GM19468 (cell line): Measurements from ENCODE around the gene TGIF2.
"Not testable (repeated sequence)": the region's sequence is repeated elsewhere in the genome, so short reads cannot be mapped to it uniquely, and the experiment has no call there.

Source experiments
- ATAC-seq: cut with Tn5 transposase; IDR thresholded peaks from one replicate; pipeline ENCODE4 v1.9.1; 2021; ENCODE audit warnings: mild to moderate bottlenecking, moderate library complexity, moderate number of reproducible peaks; ENCODE audit not compliant: unreplicated experiment; ENCODE audit errors: extremely low read depth

TGIF2 gene

DNA sequence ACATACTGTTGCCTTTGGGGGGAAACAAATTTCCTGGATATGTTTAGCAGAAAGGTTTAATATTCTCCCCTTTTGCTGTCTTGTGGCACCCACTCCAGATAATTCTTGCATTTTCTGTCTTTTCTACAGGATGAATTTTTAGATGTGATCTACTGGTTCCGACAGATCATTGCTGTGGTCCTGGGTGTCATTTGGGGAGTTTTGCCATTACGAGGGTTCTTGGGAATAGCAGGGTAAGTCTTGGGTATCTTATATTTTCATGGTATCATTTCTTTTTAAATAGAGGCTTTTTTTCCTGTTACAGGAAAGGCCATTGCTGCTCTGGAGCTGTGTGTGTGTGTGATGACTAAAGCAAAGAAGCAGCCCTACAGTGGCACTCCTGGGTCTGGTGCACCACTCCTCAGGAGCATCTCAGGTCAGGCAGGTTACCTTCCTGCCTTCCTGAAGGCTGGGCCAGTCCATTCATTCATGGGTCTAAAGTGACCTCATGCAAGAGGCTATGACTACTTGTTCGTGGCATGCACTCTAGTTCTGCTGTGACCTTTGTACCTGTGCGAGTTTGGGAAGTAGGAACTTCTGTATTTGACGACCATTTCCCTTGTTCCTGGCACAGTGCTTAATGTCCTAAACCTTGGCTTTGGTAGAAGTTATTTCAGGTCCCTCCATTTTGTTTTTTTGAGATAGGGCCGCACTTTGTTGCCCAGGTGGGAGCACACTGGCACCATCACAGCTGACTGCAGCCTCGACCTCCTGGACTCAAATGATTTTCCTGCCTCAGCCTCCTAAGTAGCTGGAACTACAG is 34.4 kb downstream of the TGIF2 start:
- ATAC-seq: no peak

GRCh38 chr20:36608388-36608728 is 35.0 kb downstream of the TGIF2 start:
- not testable (repeated sequence) for ATAC-seq

- no peak for ATAC-seq
These were observed 38.2 kb downstream of the TGIF2 start for GRCh38 chr20:36611625-36612024.

- no peak for ATAC-seq
These were observed 40.6 kb downstream of the TGIF2 start for GRCh38 chr20:36613974-36614373.

DNA sequence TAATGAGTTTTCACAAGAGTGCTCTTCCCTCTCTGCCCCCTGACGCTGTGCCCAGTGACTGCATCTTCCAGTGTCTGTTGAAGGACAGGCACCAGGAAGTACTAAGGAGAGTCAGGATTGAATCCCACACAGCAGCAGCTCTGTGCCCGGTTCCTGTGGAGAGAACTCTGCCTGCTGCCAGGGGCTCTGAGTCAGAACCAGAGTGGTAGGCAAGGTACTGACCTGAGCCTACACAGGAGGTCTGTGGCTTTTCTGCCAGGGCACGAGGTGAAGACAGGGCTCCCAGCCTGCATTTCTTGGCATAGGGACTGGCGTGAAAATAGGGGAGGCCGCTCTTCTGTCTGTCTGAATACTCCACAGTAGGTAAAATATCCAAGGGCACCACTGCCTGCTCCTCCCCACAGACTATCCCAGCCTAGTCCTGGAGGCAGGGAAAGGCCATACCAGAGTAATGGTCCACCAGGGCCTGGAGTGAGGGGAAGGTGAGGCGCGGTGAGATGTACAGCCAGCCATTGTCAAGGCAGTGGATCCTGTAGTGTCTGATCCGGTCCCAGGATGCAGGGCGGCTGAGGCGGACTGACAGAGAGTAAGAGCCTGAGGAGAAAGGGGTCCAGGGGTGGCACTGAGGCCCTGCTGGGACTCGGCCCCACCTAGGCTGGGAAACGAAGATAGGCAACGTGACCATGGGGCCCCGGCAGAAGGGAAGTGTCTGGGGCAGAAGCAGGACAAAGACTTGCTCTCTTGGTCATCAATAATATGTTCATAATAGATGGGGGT is 41.6 kb downstream of the TGIF2 start:
- ATAC-seq: no peak

GRCh38 chr20:36620917-36621316 is 47.5 kb downstream of the TGIF2 start:
- ATAC-seq: no peak

DNA sequence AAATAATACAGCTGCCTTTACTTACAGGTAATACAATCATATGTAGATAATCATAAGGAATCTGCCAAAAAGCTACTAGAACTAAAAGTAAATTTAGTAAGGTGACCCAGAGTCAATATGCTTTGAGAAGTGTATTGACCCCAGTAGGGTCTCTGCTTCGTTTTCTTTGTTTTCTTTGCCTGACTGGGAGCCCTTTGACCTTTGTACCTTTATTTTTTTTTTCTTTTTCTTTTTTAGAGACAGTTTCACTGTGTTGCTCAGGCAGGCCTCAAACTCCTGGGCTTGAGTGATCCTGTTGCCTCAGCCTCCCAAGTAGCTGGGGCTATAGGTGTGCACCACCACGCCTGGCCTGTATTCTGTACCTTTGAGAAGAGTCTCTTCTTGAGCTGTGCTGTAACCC is 50.0 kb downstream of the TGIF2 start:
- no peak for ATAC-seq

DNA sequence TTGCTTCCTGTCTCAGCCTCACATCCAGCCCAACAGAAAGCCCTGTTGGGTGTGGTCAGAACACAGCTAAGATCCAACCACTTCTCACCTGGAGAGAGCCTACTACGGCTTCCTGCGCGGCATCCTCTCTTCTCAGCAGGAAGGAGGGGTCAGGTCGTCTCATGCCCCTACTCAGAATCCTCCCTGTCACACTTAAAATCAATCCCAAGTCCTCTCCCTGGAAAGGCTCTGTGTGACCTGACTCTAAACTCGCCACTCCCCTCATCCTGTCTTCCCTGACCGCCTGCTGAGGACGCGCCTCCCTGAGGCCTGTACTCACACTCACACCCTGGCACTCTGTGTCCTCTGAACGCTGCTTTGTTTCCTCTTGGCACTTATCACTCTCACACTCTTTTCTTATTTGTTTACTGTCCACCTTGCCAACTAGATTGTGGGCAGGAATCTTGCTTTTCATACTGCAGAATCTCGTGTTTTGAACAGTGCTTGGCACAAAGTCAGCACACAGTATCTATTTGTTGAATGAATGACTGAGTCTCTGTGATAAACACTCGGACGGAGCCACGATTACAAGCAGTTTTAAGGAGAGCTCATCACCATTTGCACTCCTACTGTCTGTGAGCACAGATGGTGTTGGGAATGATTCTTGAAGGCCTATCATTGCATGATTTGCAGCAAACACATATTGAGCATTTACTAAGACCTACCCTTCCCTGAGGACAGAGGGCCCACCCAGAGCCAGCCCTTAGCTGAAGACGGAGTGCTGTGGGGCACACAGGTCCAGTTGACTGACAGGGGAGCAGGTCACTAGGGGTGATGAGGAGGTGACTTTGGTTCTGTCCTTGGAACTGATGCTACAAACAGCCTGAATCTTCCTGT is 50.9 kb downstream of the TGIF2 start:
- ATAC-seq: no peak

DNA sequence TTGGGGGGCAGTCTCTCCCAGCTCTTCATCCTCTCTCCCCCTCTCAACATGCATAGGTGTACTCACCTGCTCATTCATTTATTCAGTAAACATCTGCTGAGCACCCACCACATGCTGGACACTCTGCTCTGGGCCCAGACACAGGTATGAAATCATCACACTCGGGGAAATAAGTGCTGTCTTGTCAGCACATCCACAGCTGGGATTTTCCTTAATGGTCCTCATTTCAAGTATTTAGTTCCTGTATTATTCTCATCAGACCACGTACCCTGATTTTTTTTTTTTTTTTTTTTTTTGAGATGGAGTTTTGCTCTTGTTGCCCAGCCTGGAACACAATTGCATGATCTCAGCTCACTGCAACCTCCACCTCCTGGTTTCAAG is 51.5 kb downstream of the TGIF2 start:
- no peak for ATAC-seq

- ATAC-seq: no peak
These were observed 54.7 kb downstream of the TGIF2 start for GRCh38 chr20:36628076-36628475.

- ATAC-seq: no peak
These were observed 56.6 kb downstream of the TGIF2 start for GRCh38 chr20:36629719-36630681.

- ATAC-seq: no peak
These were observed 58.2 kb downstream of the TGIF2 start for GRCh38 chr20:36631646-36632045.

DNA sequence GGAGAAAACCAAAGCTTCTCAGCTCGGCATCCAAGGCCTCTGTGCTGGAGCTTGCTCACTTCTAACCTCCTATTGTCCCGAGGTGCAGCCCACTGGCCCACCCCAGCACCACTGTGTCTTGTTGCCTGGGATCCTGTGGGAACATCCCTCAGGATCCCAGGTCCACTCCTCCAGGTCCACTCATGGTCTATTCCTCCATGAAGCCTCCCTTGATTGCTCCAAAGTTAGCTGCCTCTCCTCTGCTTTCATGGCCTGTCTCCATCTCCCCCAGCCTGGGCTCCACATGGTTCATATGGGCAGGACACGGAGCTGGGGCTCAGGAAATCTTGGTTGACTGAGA is 58.7 kb downstream of the TGIF2 start:
- ATAC-seq: no peak

DNA sequence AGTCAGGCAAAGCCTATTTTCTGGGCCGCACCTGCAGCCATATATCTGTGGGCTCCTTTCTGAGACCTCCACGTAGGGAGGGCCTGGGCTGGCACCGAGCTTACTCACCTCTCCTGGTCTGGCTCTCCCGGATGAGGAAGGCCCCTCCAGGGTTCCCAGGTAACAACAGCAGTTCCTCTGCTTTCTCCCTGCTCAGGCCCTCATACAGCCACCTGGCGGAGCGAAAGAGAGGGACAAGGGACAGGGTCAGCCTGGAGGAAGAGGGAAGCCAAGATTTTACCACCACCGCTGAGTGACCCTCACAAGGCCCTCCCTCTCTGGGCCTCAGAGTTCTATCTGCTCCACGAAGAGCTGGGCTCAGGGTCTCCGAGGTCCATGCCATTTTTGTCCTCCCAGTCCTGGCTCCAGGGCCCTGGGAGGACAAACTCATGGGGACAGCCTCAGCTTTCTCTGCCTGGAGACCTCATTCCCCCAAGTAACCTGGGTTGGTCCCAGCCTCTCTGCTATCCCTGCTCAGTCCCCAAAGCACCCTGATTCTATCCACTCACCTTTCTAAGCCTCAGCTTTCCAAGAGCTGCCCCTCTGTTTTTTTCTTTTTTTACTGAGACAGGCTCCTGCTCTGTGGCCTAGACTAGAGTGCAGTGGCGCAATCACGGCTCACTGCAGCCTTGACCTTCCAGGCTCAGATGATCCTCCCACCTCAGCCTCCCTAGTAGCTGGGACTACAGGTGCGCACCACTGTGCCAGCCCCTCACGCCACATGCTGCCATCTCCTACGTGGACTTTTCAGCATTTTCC is 59.3 kb downstream of the TGIF2 start:
- ATAC-seq: no peak

DNA sequence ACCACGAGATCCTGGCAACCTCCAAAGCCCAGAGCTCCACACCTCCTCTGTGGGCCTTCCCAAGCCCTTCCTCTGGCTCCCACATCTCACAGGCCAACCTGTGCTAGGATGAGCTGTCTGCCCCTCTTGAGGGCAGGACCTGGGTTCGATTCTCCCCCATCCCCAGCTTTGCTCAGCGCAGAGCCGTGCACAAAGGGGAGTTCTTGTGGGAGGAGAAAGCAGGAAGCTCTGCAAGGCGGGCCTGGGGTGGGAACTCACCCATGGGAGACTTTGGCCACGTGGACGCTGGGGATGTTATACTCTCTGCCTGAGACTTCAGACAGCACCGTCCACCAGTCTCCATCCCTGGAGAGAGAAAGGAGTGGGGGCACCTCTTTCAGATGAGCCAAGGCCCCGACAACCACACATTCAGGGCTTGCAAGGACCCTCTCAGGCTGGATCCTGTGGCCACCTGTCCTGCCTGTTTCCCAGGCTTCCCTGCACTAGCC is 59.9 kb downstream of the TGIF2 start:
- no peak for ATAC-seq

DNA sequence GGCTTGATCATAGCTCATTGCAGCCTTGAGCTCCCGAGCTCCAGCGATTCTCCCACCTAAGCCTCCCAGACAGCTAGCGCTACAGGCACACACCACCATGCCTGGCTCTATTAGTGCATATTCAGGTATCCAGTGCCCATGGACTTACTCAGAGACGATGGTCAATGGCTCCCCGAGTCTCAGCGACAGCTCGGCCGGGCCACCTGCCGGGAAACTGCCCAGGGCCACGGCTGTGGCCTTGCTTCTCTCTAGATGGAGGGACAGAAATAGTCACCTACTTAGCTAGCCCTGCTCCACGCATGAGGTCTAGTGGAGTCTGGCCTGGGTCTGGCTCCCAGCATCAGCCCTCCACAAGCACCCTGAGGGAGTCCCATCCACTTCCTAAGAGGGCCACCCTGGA is 60.9 kb downstream of the TGIF2 start:
- no peak for ATAC-seq

GRCh38 chr20:36638876-36639400 is 65.5 kb downstream of the TGIF2 start:
- not testable (repeated sequence) for ATAC-seq

DNA sequence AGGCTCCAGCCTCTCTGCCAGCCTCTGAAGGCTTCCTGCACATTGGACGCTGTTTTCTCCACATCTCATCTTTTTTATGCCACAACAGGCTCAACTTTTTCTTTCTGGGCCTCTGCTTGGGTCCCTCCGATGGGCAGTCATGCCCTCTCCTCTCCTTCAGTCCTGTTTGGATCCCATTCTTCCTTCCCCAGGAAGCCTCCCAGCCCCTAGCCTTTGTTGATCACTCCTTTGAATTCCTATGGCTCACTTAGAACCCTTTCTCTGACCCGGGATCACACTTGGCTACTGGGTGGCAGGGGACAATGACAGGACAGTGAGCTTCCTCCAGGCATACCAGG is 68.1 kb downstream of the TGIF2 start:
- ATAC-seq: no peak

GRCh38 chr20:36642136-36642535 is 68.7 kb downstream of the TGIF2 start:
- ATAC-seq: no peak
